ENCODE results near the gene SLC15A3.
A peak's percentile ranks its signal among the peaks of the same experiment; 100 is the strongest.

SLC15A3 gene

GRCh38 chr11:60966890-60967289, 14.9 kb upstream of the SLC15A3 start:
- H3K4me1 ChIP-seq (ENCODE audit: control insufficient read depth in 2 of 2, insufficient read depth in 1 of 2, low read depth in 1 of 2, low read length in 2 of 2), result no peaks in the 10 kb centered on the region
- no peak overlapping the region for H3K4me3 ChIP-seq (ENCODE audit: low read length in 2 of 2)
- H2BK15ac ChIP-seq (ENCODE audit: low read length), result no peak overlapping the region
- H4K8ac ChIP-seq (ENCODE audit: low read depth, low read length), result no peak overlapping the region
- WGBS, 2 donors (ENCODE audit: extremely low coverage in 2 of 2, insufficient read length in 2 of 2, insufficient replicate concordance in 1 of 2), result no CpG with 5 or more reads among the region's 4 CpGs
- no peak overlapping the region for H3K4ac ChIP-seq (ENCODE audit: low read length)
- H3K23ac ChIP-seq (ENCODE audit: low read depth, low read length, poor library complexity), result no peak overlapping the region
- H3K4me2 ChIP-seq (ENCODE audit: insufficient read depth, low read length, poor library complexity, severe bottlenecking), result no peak overlapping the region
- no peak overlapping the region for H2BK12ac ChIP-seq (ENCODE audit: low read length)
- no peak for DNase-seq (ENCODE audit: low spot score)
- peaks cover 0 to 25% (median 2%) of the 10 kb centered on the region in 3 experiments for H3K27me3 ChIP-seq (ENCODE audit: control insufficient read depth in 3 of 3, insufficient read depth in 3 of 3, low read depth in 1 of 3, low read length in 3 of 3)
- H3K79me1 ChIP-seq (ENCODE audit: low read depth, low read length), result no peaks in the 10 kb centered on the region
- H3K14ac ChIP-seq (ENCODE audit: low read length), result no peak overlapping the region
- no peak overlapping the region for H2AFZ ChIP-seq (ENCODE audit: low read length)
- H2BK5ac ChIP-seq (ENCODE audit: low read length), result no peak overlapping the region
- no peak overlapping the region for H4K91ac ChIP-seq (ENCODE audit: low read depth, low read length, poor library complexity)
- H3K9ac ChIP-seq (ENCODE audit: low read depth, low read length, poor library complexity), result no peak overlapping the region
- no peak overlapping the region for H2AK5ac ChIP-seq (ENCODE audit: low read depth, low read length)
- no peak overlapping the region for H3K18ac ChIP-seq (ENCODE audit: low read length)
- no peaks in the 10 kb centered on the region for H3K36me3 ChIP-seq (replicated peaks in 1 of 2; ENCODE audit: control insufficient read depth in 2 of 2, insufficient read depth in 2 of 2, low read length in 2 of 2)
- no peak overlapping the region for H3K27ac ChIP-seq (replicated peaks; ENCODE audit: low read length)
- no peak overlapping the region for H2BK120ac ChIP-seq (ENCODE audit: low read depth, low read length)
- H3K9me3 ChIP-seq (replicated peaks in 1 of 2; ENCODE audit: control insufficient read depth in 2 of 2, insufficient read depth in 1 of 2, low read depth in 1 of 2, low read length in 2 of 2), result peaks cover 0 to 2% of the 10 kb centered on the region in 2 donors

- Histone ChIP-seq H3K4me3 (ENCODE audit: low read length in 2 of 2) (no peak overlapping the region), H3K9ac (ENCODE audit: low read depth, low read length, poor library complexity) (no peak overlapping the region), H3K14ac (ENCODE audit: low read length) (no peak overlapping the region), H3K4me1 (ENCODE audit: control insufficient read depth in 2 of 2, insufficient read depth in 1 of 2, low read depth in 1 of 2, low read length in 2 of 2) (no peaks in the 10 kb centered on the region), H2BK15ac (ENCODE audit: low read length) (no peak overlapping the region), H3K27me3 (ENCODE audit: control insufficient read depth in 3 of 3, insufficient read depth in 3 of 3, low read depth in 1 of 3, low read length in 3 of 3) (peaks cover 0 to 24% (median 2%) of the 10 kb centered on the region in 3 experiments), H2AK5ac (ENCODE audit: low read depth, low read length) (no peak overlapping the region), H4K91ac (ENCODE audit: low read depth, low read length, poor library complexity) (no peak overlapping the region), H2BK120ac (ENCODE audit: low read depth, low read length) (no peak overlapping the region), H3K23ac (ENCODE audit: low read depth, low read length, poor library complexity) (no peak overlapping the region), H3K79me1 (ENCODE audit: low read depth, low read length) (no peaks in the 10 kb centered on the region), H3K18ac (ENCODE audit: low read length) (no peak overlapping the region), H3K4ac (ENCODE audit: low read length) (no peak overlapping the region), H3K4me2 (ENCODE audit: insufficient read depth, low read length, poor library complexity, severe bottlenecking) (no peak overlapping the region), H2AFZ (ENCODE audit: low read length) (peak overlapping the region; percentile 15), H4K8ac (ENCODE audit: low read depth, low read length) (no peak overlapping the region), H3K27ac (replicated peaks; ENCODE audit: low read length) (no peak overlapping the region), H2BK5ac (ENCODE audit: low read length) (no peak overlapping the region), H2BK12ac (ENCODE audit: low read length) (no peak overlapping the region), H3K36me3 (replicated peaks in 1 of 2; ENCODE audit: control insufficient read depth in 2 of 2, insufficient read depth in 2 of 2, low read length in 2 of 2) (no peaks in the 10 kb centered on the region), H3K9me3 (replicated peaks in 1 of 2; ENCODE audit: control insufficient read depth in 2 of 2, insufficient read depth in 1 of 2, low read depth in 1 of 2, low read length in 2 of 2) (peaks cover 0 to 2% of the 10 kb centered on the region in 2 donors)
- DNase-seq (ENCODE audit: low spot score), result no peak
- no CpG with 5 or more reads among the region's 6 CpGs for WGBS, 2 donors (ENCODE audit: extremely low coverage in 2 of 2, insufficient read length in 2 of 2, insufficient replicate concordance in 1 of 2)
Observed at GRCh38 chr11:60964801-60965200, 12.8 kb upstream of the SLC15A3 start.

- Histone ChIP-seq H2BK5ac (ENCODE audit: low read length) (no peak overlapping the region), H2BK120ac (ENCODE audit: low read depth, low read length) (no peak overlapping the region), H3K4me3 (ENCODE audit: low read length in 2 of 2) (no peak overlapping the region), H3K27me3 (ENCODE audit: control insufficient read depth in 3 of 3, insufficient read depth in 3 of 3, low read depth in 1 of 3, low read length in 3 of 3) (peaks cover 0 to 11% (median 0%) of the 10 kb centered on the region in 3 experiments), H2AFZ (ENCODE audit: low read length) (no peak overlapping the region), H4K8ac (ENCODE audit: low read depth, low read length) (no peak overlapping the region), H3K4ac (ENCODE audit: low read length) (no peak overlapping the region), H3K14ac (ENCODE audit: low read length) (no peak overlapping the region), H4K91ac (ENCODE audit: low read depth, low read length, poor library complexity) (no peak overlapping the region), H3K27ac (replicated peaks; ENCODE audit: low read length) (no peak overlapping the region), H2BK12ac (ENCODE audit: low read length) (no peak overlapping the region), H3K23ac (ENCODE audit: low read depth, low read length, poor library complexity) (no peak overlapping the region), H3K4me1 (ENCODE audit: control insufficient read depth in 2 of 2, insufficient read depth in 1 of 2, low read depth in 1 of 2, low read length in 2 of 2) (no peaks in the 10 kb centered on the region), H3K79me1 (ENCODE audit: low read depth, low read length) (no peaks in the 10 kb centered on the region), H3K9ac (ENCODE audit: low read depth, low read length, poor library complexity) (no peak overlapping the region), H3K18ac (ENCODE audit: low read length) (no peak overlapping the region), H2AK5ac (ENCODE audit: low read depth, low read length) (no peak overlapping the region), H3K36me3 (replicated peaks in 1 of 2; ENCODE audit: control insufficient read depth in 2 of 2, insufficient read depth in 2 of 2, low read length in 2 of 2) (no peaks in the 10 kb centered on the region), H3K9me3 (replicated peaks in 1 of 2; ENCODE audit: control insufficient read depth in 2 of 2, insufficient read depth in 1 of 2, low read depth in 1 of 2, low read length in 2 of 2) (no peaks in the 10 kb centered on the region), H2BK15ac (ENCODE audit: low read length) (no peak overlapping the region), H3K4me2 (ENCODE audit: insufficient read depth, low read length, poor library complexity, severe bottlenecking) (no peak overlapping the region)
- WGBS, 2 donors (ENCODE audit: extremely low coverage in 2 of 2, insufficient read length in 2 of 2, insufficient replicate concordance in 1 of 2), result no CpG with 5 or more reads among the region's 7 CpGs
- no peak for DNase-seq (ENCODE audit: low spot score)
Observed at GRCh38 chr11:60960405-60960804, 8.4 kb upstream of the SLC15A3 start.

- Histone ChIP-seq H2BK5ac (ENCODE audit: low read length) (no peak overlapping the region), H3K23ac (ENCODE audit: low read depth, low read length, poor library complexity) (no peak overlapping the region), H3K14ac (ENCODE audit: low read length) (no peak overlapping the region), H2AK5ac (ENCODE audit: low read depth, low read length) (no peak overlapping the region), H2BK120ac (ENCODE audit: low read depth, low read length) (no peak overlapping the region), H3K4me2 (ENCODE audit: insufficient read depth, low read length, poor library complexity, severe bottlenecking) (no peak overlapping the region), H4K91ac (ENCODE audit: low read depth, low read length, poor library complexity) (no peak overlapping the region), H3K9me3 (replicated peaks in 1 of 2; ENCODE audit: control insufficient read depth in 2 of 2, insufficient read depth in 1 of 2, low read depth in 1 of 2, low read length in 2 of 2) (no peaks in the 10 kb centered on the region), H3K27ac (replicated peaks; ENCODE audit: low read length) (no peak overlapping the region), H3K79me1 (ENCODE audit: low read depth, low read length) (no peaks in the 10 kb centered on the region), H3K4ac (ENCODE audit: low read length) (no peak overlapping the region), H4K8ac (ENCODE audit: low read depth, low read length) (no peak overlapping the region), H3K36me3 (replicated peaks in 1 of 2; ENCODE audit: control insufficient read depth in 2 of 2, insufficient read depth in 2 of 2, low read length in 2 of 2) (no peaks in the 10 kb centered on the region), H3K4me1 (ENCODE audit: control insufficient read depth in 2 of 2, insufficient read depth in 1 of 2, low read depth in 1 of 2, low read length in 2 of 2) (no peaks in the 10 kb centered on the region), H3K27me3 (ENCODE audit: control insufficient read depth in 3 of 3, insufficient read depth in 3 of 3, low read depth in 1 of 3, low read length in 3 of 3) (peaks cover 0 to 12% (median 0%) of the 10 kb centered on the region in 3 experiments), H2BK12ac (ENCODE audit: low read length) (no peak overlapping the region), H3K18ac (ENCODE audit: low read length) (no peak overlapping the region), H2AFZ (ENCODE audit: low read length) (no peak overlapping the region), H3K9ac (ENCODE audit: low read depth, low read length, poor library complexity) (no peak overlapping the region), H3K4me3 (ENCODE audit: low read length in 2 of 2) (no peak overlapping the region), H2BK15ac (ENCODE audit: low read length) (no peak overlapping the region)
- WGBS, 2 donors (ENCODE audit: extremely low coverage in 2 of 2, insufficient read length in 2 of 2, insufficient replicate concordance in 1 of 2), result no CpG with 5 or more reads among the region's 6 CpGs
- no peak for DNase-seq (ENCODE audit: low spot score)
Observed at GRCh38 chr11:60959431-60959830, 7.5 kb upstream of the SLC15A3 start.

All from neuronal stem cell (in vitro differentiated cells).